Astrocyte (in vitro differentiated cells and primary cell): Measurements from ENCODE around the gene PSAP. TPM values are rescaled to one million over a fixed set of nuclear protein-coding genes. Genes with fewer than 3 reads are reported as not detected.

Experiments
- DNase-seq: peaks from one replicate; pipeline ENCODE4 v3.0.0-alpha.2; 2010; ENCODE audit warnings: low read depth
- FAIRE-seq: peaks from 2 replicates; lab custom pipeline; 2011; peaks lifted over from hg19 to GRCh38; lab: Jason Lieb, UNC
- H2AFZ ChIP-seq: 2 replicates; pipeline ENCODE4 v1.6.0; 2012; ENCODE audit warnings: low read depth, low read length, inconsistent platforms
- H3K27ac ChIP-seq: 2 replicates; pipeline ENCODE4 v1.5.1; 2011; ENCODE audit warnings: low read depth, low read length, inconsistent platforms
- H3K27me3 ChIP-seq: 2 replicates; pipeline ENCODE4 v1.6.0; 2011; ENCODE audit warnings: low read length, inconsistent platforms; ENCODE audit not compliant: insufficient read depth
- H3K36me3 ChIP-seq: 2 replicates; pipeline ENCODE4 v1.5.1; 2011; ENCODE audit warnings: low read length, inconsistent platforms; ENCODE audit not compliant: insufficient read depth
- H3K4me1 ChIP-seq: 2 replicates; pipeline ENCODE4 v1.5.1; 2011; ENCODE audit warnings: low read length, inconsistent platforms; ENCODE audit not compliant: insufficient read depth
- H3K4me2 ChIP-seq: 2 replicates; pipeline ENCODE4 v1.6.0; 2012; ENCODE audit warnings: low read length, inconsistent platforms
- H3K4me3 ChIP-seq: 2 replicates; pipeline ENCODE4 v1.5.1; 2011; ENCODE audit warnings: low read depth, mild to moderate bottlenecking, low read length, inconsistent platforms; ENCODE audit not compliant: insufficient read depth
- H3K79me2 ChIP-seq: 2 replicates; pipeline ENCODE4 v1.6.0; 2012; ENCODE audit warnings: mild to moderate bottlenecking, low read length, inconsistent platforms; ENCODE audit not compliant: insufficient read depth
- H3K9ac ChIP-seq: 2 replicates; pipeline ENCODE4 v1.6.0; 2012; ENCODE audit warnings: mild to moderate bottlenecking, low read length, inconsistent platforms
- H3K9me3 ChIP-seq: 2 replicates; pipeline ENCODE4 v1.5.1; 2012; ENCODE audit warnings: low read depth, mild to moderate bottlenecking, low read length, inconsistent platforms; ENCODE audit not compliant: insufficient read depth
- H4K20me1 ChIP-seq: 2 replicates; pipeline ENCODE4 v1.6.0; 2012; ENCODE audit warnings: low read length, inconsistent platforms; ENCODE audit not compliant: insufficient read depth
- H3K27ac Mint-ChIP-seq: one replicate; pipeline ENCODE4 v1.8.0; 2021; ENCODE audit warnings: mild to moderate bottlenecking, mixed read lengths; ENCODE audit not compliant: unreplicated experiment
- H3K27me3 Mint-ChIP-seq: one replicate; pipeline ENCODE4 v1.8.0; 2021; ENCODE audit warnings: low read depth, mixed read lengths; ENCODE audit not compliant: unreplicated experiment
- H3K36me3 Mint-ChIP-seq: one replicate; pipeline ENCODE4 v1.8.0; 2021; ENCODE audit warnings: low read depth, mixed read lengths; ENCODE audit not compliant: unreplicated experiment
- H3K4me1 Mint-ChIP-seq: one replicate; pipeline ENCODE4 v1.8.0; 2021; ENCODE audit warnings: low read depth, mixed read lengths; ENCODE audit not compliant: unreplicated experiment
- H3K4me3 Mint-ChIP-seq: one replicate; pipeline ENCODE4 v1.8.0; 2021; ENCODE audit warnings: mild to moderate bottlenecking, moderate library complexity, mixed read lengths; ENCODE audit not compliant: unreplicated experiment
- H3K9me3 Mint-ChIP-seq: one replicate; pipeline ENCODE4 v1.8.0; 2021; ENCODE audit warnings: mild to moderate bottlenecking, mixed read lengths; ENCODE audit not compliant: unreplicated experiment
- CTCF ChIP-seq: IDR thresholded peaks from 2 replicates; pipeline ENCODE4 v1.5.1; 2011; ENCODE audit warnings: low read depth, mild to moderate bottlenecking, inconsistent platforms, low read length, moderate library complexity; ENCODE audit not compliant: insufficient read depth
- EZH2 ChIP-seq: IDR thresholded peaks from 2 replicates; pipeline ENCODE4 v1.6.1; 2012; ENCODE audit warnings: mild to moderate bottlenecking, low read length, inconsistent platforms; ENCODE audit not compliant: insufficient read depth
- total RNA-seq: library from RNA; stranded (reverse); gene quantifications from 2 replicates; pipeline ENCODE4 v1.2.1, GENCODE V29; 2021

The PSAP gene
- total RNA-seq, 1 donor from 2014 or later, result 1,120 TPM

GRCh38 chr10:71868192-71868697 lies 17.2 kb upstream of the PSAP start:
- FAIRE-seq (no peak), DNase-seq (peak; percentile 85)
- Histone ChIP-seq H3K4me2 (no peak overlapping the region), H3K4me3 (no peak overlapping the region), H2AFZ (no peak overlapping the region), H3K4me1 (peaks cover 20% of the 10 kb centered on the region), H3K9me3 (no peaks in the 10 kb centered on the region), H3K79me2 (no peaks in the 10 kb centered on the region), H3K27ac (no peak overlapping the region), H4K20me1 (no peaks in the 10 kb centered on the region), H3K36me3 (no peaks in the 10 kb centered on the region), H3K9ac (no peak overlapping the region), H3K27me3 (no peaks in the 10 kb centered on the region)
- peak overlapping the region; percentile 85 for H3K27ac Mint-ChIP-seq
- H3K36me3 Mint-ChIP-seq, result no peaks in the 10 kb centered on the region
- no peaks in the 10 kb centered on the region for H3K27me3 Mint-ChIP-seq
- H3K4me1 Mint-ChIP-seq, result peaks cover 9% of the 10 kb centered on the region
- peaks cover 2% of the 10 kb centered on the region for H3K9me3 Mint-ChIP-seq
- H3K4me3 Mint-ChIP-seq, result no peak overlapping the region
- TF ChIP-seq CTCF (no peak), EZH2 (no peak)

DNA sequence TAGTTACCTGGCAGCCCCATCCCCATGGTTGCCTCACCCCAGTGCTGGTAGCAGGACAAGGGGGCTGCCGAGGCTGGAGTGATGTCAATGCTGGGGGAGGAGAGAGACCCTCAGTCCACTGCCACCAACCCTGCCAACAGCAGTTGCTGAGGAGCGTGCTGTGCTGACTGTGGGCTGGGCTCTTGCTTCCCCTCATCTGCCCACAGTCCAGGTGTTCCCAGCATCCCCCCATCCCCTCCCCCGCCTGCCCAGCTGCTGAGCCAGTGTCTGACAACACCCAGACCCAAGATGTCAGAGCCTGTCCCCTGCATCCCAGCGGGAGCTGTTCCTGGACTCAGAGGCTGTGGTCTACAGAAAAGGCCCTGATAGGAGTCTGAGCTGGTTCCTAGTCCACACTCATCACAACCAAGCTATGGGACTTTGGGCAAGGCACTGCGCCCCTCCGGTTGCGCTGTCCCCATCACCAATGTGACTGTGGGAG lies 14.6 kb upstream of the PSAP start:
- peaks cover 17% of the 10 kb centered on the region for H3K4me1 Mint-ChIP-seq
- H4K20me1 ChIP-seq, result no peaks in the 10 kb centered on the region
- peaks cover 35% of the 10 kb centered on the region for H3K4me1 ChIP-seq
- H3K4me3 ChIP-seq, result no peak overlapping the region
- H3K27ac Mint-ChIP-seq, result no peak overlapping the region
- H3K27me3 ChIP-seq, result no peaks in the 10 kb centered on the region
- no peaks in the 10 kb centered on the region for H3K27me3 Mint-ChIP-seq
- H3K4me3 Mint-ChIP-seq, result no peak overlapping the region
- TF ChIP-seq EZH2 (no peak), CTCF (no peak)
- H3K9me3 ChIP-seq, result no peaks in the 10 kb centered on the region
- H3K79me2 ChIP-seq, result no peaks in the 10 kb centered on the region
- FAIRE-seq (no peak), DNase-seq (no peak)
- H3K36me3 ChIP-seq, result no peaks in the 10 kb centered on the region
- H3K9ac ChIP-seq, result no peak overlapping the region
- H3K4me2 ChIP-seq, result no peak overlapping the region
- peaks cover 2% of the 10 kb centered on the region for H3K9me3 Mint-ChIP-seq
- no peaks in the 10 kb centered on the region for H3K36me3 Mint-ChIP-seq
- H2AFZ ChIP-seq, result no peak overlapping the region
- no peak overlapping the region for H3K27ac ChIP-seq

- Histone ChIP-seq H3K36me3 (no peaks in the 10 kb centered on the region), H3K79me2 (no peaks in the 10 kb centered on the region), H3K27me3 (no peaks in the 10 kb centered on the region), H3K4me2 (peak overlapping the region; percentile 31), H2AFZ (no peak overlapping the region), H3K9me3 (no peaks in the 10 kb centered on the region), H3K4me1 (peaks cover 40% of the 10 kb centered on the region), H3K9ac (no peak overlapping the region), H3K4me3 (no peak overlapping the region), H3K27ac (peak overlapping the region; percentile 26), H4K20me1 (no peaks in the 10 kb centered on the region)
- H3K36me3 Mint-ChIP-seq, result no peaks in the 10 kb centered on the region
- DNase-seq (peak; percentile 80), FAIRE-seq (no peak)
- H3K27ac Mint-ChIP-seq, result no peak overlapping the region
- peaks cover 2% of the 10 kb centered on the region for H3K9me3 Mint-ChIP-seq
- H3K4me3 Mint-ChIP-seq, result no peak overlapping the region
- peaks cover 24% of the 10 kb centered on the region for H3K4me1 Mint-ChIP-seq
- no peaks in the 10 kb centered on the region for H3K27me3 Mint-ChIP-seq
- TF ChIP-seq EZH2 (no peak), CTCF (no peak)
Measured at GRCh38 chr10:71864911-71865361, 13.9 kb upstream of the PSAP start.
